Transverse colon (tissue), 4 donors: ENCODE results near the gene STXBP3.

Experiments
- CTCF ChIP-seq, 5 experiments: fragments of 200-600 bp in 3 of 5; fragments of 450-650 bp in 2 of 5; sonication (generic) in 3 of 5; IDR thresholded peaks; 1 replicate in 2 of 5; 2 replicates in 3 of 5; pipeline ENCODE4 v1.5.1; 2016 to 2017; ENCODE audit warnings: antibody characterized with exemption in 5 of 5, inconsistent platforms in 3 of 5, mild to moderate bottlenecking in 2 of 5, moderate library complexity in 1 of 5
- EP300 ChIP-seq: sonication (generic); formaldehyde crosslinking; IDR thresholded peaks from one replicate; pipeline ENCODE4 v1.6.1; 2017; ENCODE audit warnings: antibody characterized with exemption, low read depth
- POLR2A ChIP-seq: fragments of 450-650 bp; IDR thresholded peaks from one replicate; pipeline ENCODE4 v1.6.1; 2016; ENCODE audit warnings: antibody characterized with exemption, mild to moderate bottlenecking, moderate library complexity
- POLR2AphosphoS5 ChIP-seq, 3 donors: sonication (generic); formaldehyde crosslinking; IDR thresholded peaks; one replicate each; pipeline ENCODE4 v1.6.1; 2016; ENCODE audit warnings: antibody characterized with exemption in 3 of 3

- TF ChIP-seq POLR2AphosphoS5 (IDR thresholded peaks at IDR 0.05) (no peak), CTCF (IDR thresholded peaks at IDR 0.05) (no peak), POLR2A (no peak), EP300 (no peak)
Observed at GRCh38 chr1:108722292-108722691, 24.2 kb upstream of the STXBP3 start.
